GM12875 (cell line): ENCODE results near the gene SLIT3.

Experiments
- H3K4me3 ChIP-seq: one replicate; pipeline ENCODE4 v1.5.1; 2011; ENCODE audit warnings: low read depth, low read length, control low read depth
- CTCF ChIP-seq: IDR thresholded peaks from 2 replicates; pipeline ENCODE4 v1.5.1; 2011; ENCODE audit warnings: low read depth, mild to moderate bottlenecking, control low read depth, inconsistent platforms, low read length, moderate library complexity, borderline replicate concordance; ENCODE audit not compliant: insufficient read depth

SLIT3 gene

DNA sequence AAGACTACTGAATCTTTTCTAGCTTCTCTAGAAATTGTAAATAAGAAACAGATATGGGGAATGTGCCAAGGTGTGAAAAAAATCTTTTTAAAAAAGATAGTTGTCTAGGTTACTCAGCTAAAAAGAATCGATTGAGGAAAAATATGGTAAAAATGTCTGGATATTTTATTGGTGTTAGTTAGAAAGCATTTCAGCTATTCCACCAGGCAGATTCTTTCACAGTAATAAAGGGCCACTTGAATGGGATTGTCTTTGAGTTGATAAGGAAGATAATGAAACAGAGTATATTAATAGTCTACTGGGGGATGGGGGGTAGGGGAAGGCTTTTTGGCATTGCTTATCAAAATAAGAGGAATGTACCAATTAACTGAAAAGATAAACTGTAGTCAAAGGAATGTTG, 51.9 kb downstream of the SLIT3 start:
- TF ChIP-seq CTCF, result no peak
- no peak overlapping the region for H3K4me3 ChIP-seq

GRCh38 chr5:169248550-169248949, 52.4 kb downstream of the SLIT3 start:
- no peak overlapping the region for H3K4me3 ChIP-seq
- TF ChIP-seq CTCF, result no peak

DNA sequence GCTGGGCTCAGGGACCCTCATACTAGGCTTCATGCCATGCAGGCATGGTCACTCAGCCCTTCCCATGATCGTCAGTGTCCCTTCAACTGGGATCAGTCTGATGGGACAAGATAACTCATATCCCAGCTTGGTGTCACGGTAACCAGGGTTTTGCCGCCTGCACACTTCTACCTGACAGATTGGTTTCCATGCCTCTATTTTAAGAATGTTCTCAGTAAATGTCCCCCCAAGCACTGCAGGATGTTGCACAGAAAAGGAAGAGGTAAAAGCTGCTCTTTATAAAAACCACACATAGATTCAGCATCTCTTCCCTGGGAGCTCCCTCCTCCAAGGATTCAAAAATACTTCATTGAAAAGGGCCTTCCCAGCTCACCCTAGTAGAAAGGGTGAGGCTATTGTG, 56.1 kb downstream of the SLIT3 start:
- no peak overlapping the region for H3K4me3 ChIP-seq
- TF ChIP-seq CTCF, result no peak

DNA sequence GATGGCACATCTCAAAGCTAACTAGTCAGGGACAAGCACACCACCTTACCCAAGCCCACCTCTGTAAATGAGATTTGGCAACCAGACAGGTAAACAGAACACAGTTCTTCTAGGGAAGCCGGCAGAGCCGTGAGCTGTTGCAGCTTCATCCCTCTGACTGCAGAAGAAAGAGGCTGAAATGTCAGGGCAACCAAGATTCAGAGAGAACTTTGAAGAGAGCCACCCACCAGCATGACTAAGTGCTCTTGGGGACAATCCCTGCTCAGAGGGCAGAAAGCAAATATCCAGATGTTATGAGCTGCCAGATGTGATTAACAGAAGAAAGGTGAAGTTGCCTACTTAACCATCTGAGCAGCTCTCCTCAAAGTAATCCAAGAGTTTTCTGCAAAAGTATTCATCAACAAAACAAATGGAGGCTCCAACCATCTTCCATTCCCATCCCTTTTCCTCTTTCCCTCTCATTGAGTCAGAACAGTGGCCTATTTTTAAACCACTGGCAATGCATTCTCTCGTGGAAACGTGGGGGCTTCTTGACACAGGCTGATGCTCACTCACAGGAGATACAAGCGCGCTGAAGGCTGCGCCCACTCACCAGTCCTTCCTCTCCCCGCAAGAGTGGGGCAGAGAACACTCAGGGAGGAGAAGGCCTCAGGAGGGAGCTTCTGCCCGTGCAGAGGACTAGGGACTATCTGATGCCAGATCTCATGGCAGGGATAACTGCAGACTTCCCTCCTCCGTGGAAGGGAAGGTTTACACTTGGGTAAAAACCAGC, 57.1 kb downstream of the SLIT3 start:
- H3K4me3 ChIP-seq, result no peak overlapping the region
- TF ChIP-seq CTCF, result no peak

GRCh38 chr5:169242849-169243186, 58.1 kb downstream of the SLIT3 start:
- no peak for TF ChIP-seq CTCF

GRCh38 chr5:169242175-169242848, 58.6 kb downstream of the SLIT3 start:
- H3K4me3 ChIP-seq, result no peak overlapping the region
- no peak for TF ChIP-seq CTCF

More at GRCh38 chr5:169242849-169243186, 58.1 kb downstream of the SLIT3 start:
- no peak overlapping the region for H3K4me3 ChIP-seq
